BLaER1 (cell line): Measurements from ENCODE around the gene CPNE1.
A peak's percentile ranks its signal among the peaks of the same experiment; 100 is the strongest.
"Not testable (repeated sequence)": the region's sequence is repeated elsewhere in the genome, so short reads cannot be mapped to it uniquely, and the experiment has no call there.

Experiments
- H3K27ac ChIP-seq: shearing (Covaris generic); formaldehyde crosslinking; 2 replicates; pipeline ENCODE4 v1.8.1; 2022
- H3K27me3 ChIP-seq: shearing (Covaris generic); formaldehyde crosslinking; 2 replicates; pipeline ENCODE4 v1.8.1; 2022
- H3K36me3 ChIP-seq: shearing (Covaris generic); formaldehyde crosslinking; 2 replicates; pipeline ENCODE4 v1.8.1; 2022
- H3K4me1 ChIP-seq: shearing (Covaris generic); formaldehyde crosslinking; 2 replicates; pipeline ENCODE4 v1.8.1; 2022
- H3K4me2 ChIP-seq: shearing (Covaris generic); formaldehyde crosslinking; 2 replicates; pipeline ENCODE4 v1.8.1; 2022
- H3K4me3 ChIP-seq: shearing (Covaris generic); formaldehyde crosslinking; 2 replicates; pipeline ENCODE4 v1.8.1; 2022
- H3K9ac ChIP-seq: shearing (Covaris generic); formaldehyde crosslinking; 2 replicates; pipeline ENCODE4 v1.8.1; 2022
- H3K9me3 ChIP-seq: shearing (Covaris generic); formaldehyde crosslinking; 2 replicates; pipeline ENCODE4 v1.8.1; 2022
- H4K20me1 ChIP-seq: shearing (Covaris generic); formaldehyde crosslinking; 2 replicates; pipeline ENCODE4 v1.8.1; 2022
- Cebpa-rat ChIP-seq: shearing (Covaris generic); IDR thresholded peaks from 2 replicates; pipeline ENCODE4 v1.8.1; 2022

The CPNE1 gene

DNA sequence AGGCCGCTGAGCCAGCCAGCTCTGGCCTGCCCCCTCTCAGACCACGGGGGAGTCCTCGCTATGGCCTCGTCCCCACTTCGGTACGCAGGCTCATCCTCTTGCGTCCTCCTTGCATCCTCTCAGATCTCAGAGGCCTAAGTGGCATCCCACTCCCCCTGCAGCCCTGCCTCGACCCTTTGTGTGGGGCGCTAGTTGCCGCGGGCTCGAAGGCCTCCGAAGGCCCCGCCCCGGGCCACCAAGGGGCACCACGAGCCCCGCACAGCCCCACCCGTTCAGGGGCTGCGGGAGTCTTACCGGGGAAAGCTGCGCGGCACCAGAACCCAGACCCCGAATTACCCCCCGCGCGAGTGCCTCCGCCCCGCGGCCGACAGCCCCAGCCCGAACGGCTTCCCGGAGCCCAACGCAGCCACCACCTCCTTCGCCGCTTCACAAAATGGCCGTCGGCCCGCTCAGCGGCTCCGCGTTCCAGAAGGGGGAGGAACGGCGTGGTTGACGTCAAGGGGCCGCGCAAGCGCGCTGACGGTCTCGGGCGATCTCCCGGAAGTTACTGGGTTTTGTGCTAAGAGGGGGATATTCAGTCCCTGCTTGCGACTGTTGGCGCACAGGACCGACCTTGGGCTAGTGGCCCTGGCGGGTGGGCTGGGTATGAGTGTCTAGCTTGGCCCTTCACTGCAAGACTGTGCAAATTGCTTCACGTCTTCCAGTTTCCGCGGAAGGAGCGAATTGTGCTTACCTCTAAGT is at the start of gene CPNE1, which contains the start of gene RBM12:
TSS of gene CPNE1 (minus strand) at position 435 of the 741 bp plus-strand sequence. CDS start 31,977 bp downstream, outside the sequence.
TSS of gene RBM12 (minus strand) at position 435 of the 741 bp plus-strand sequence. CDS start 9,578 bp downstream, outside the sequence.
- no peak for TF ChIP-seq Cebpa-rat
- H3K27ac ChIP-seq, result peak within 1 kb of the TSS; percentile 99

GRCh38 chr20:35714127-35714526 is 49.4 kb upstream of the CPNE1 start:
- Histone ChIP-seq H3K36me3 (peaks cover 97% of the 10 kb centered on the region), H3K4me3 (no peak overlapping the region), H3K4me1 (peaks cover 30% of the 10 kb centered on the region), H3K9me3 (no peaks in the 10 kb centered on the region), H3K27me3 (no peaks in the 10 kb centered on the region), H3K27ac (no peak overlapping the region), H4K20me1 (peaks cover 100% of the 10 kb centered on the region), H3K4me2 (no peak overlapping the region), H3K9ac (no peak overlapping the region)
- no peak for TF ChIP-seq Cebpa-rat

More for the DNA sequence above, at the start of gene CPNE1, which contains the start of gene RBM12:
- peak within 1 kb of the TSS; percentile 98 for H3K9ac ChIP-seq
- H3K4me3 ChIP-seq, result peak within 1 kb of the TSS; percentile 76
- peak within 1 kb of the TSS; percentile 95 for H3K4me2 ChIP-seq
- H3K36me3 ChIP-seq, result peaks cover 31% of the 10 kb centered on the region
- H3K4me1 ChIP-seq, result peaks cover 43% of the 10 kb centered on the region
- no peaks in the 10 kb centered on the region; the same call in 1 of the 2 replicates for H3K9me3 ChIP-seq
- no peaks in the 10 kb centered on the region for H3K27me3 ChIP-seq
- H4K20me1 ChIP-seq, result peaks cover 48% of the 10 kb centered on the region

- H3K4me3 ChIP-seq, H3K9me3 ChIP-seq, H3K27me3 ChIP-seq, H3K27ac ChIP-seq, H3K4me2 ChIP-seq, H3K9ac ChIP-seq: not testable (repeated sequence)
- TF ChIP-seq Cebpa-rat, result 0 out of 2 replicates have a peak, but pooled peaks have one; percentile 8
- peaks cover 97% of the 10 kb centered on the region for H3K36me3 ChIP-seq
- peaks cover 30% of the 10 kb centered on the region for H3K4me1 ChIP-seq
- peaks cover 100% of the 10 kb centered on the region for H4K20me1 ChIP-seq
Measured at GRCh38 chr20:35713120-35713519, 48.4 kb upstream of the CPNE1 start.

GRCh38 chr20:35711588-35712209 is 47.0 kb upstream of the CPNE1 start:
- no peak overlapping the region for H3K4me2 ChIP-seq
- H3K27ac ChIP-seq, result no peak overlapping the region
- H3K9me3 ChIP-seq, result no peaks in the 10 kb centered on the region
- H4K20me1 ChIP-seq, result peaks cover 100% of the 10 kb centered on the region
- H3K4me1 ChIP-seq, result peaks cover 30% of the 10 kb centered on the region
- H3K4me3 ChIP-seq, result no peak overlapping the region
- no peak for TF ChIP-seq Cebpa-rat
- no peaks in the 10 kb centered on the region for H3K27me3 ChIP-seq
- no peak overlapping the region for H3K9ac ChIP-seq
- peaks cover 97% of the 10 kb centered on the region for H3K36me3 ChIP-seq

- Histone ChIP-seq H3K4me3 (no peak overlapping the region), H3K36me3 (peaks cover 97% of the 10 kb centered on the region), H3K4me1 (peaks cover 26% of the 10 kb centered on the region), H3K9ac (no peak overlapping the region), H3K27ac (no peak overlapping the region), H3K27me3 (no peaks in the 10 kb centered on the region), H3K4me2 (no peak overlapping the region), H4K20me1 (peaks cover 100% of the 10 kb centered on the region), H3K9me3 (no peaks in the 10 kb centered on the region)
- TF ChIP-seq Cebpa-rat, result no peak
Measured at GRCh38 chr20:35710884-35711587, 46.3 kb upstream of the CPNE1 start.

GRCh38 chr20:35710039-35710438 is 45.3 kb upstream of the CPNE1 start:
- Histone ChIP-seq H4K20me1 (peaks cover 100% of the 10 kb centered on the region), H3K27ac (no peak overlapping the region), H3K9me3 (no peaks in the 10 kb centered on the region), H3K36me3 (peaks cover 97% of the 10 kb centered on the region), H3K9ac (no peak overlapping the region), H3K4me3 (no peak overlapping the region), H3K4me2 (no peak overlapping the region), H3K4me1 (peaks cover 16% of the 10 kb centered on the region), H3K27me3 (no peaks in the 10 kb centered on the region)
- no peak for TF ChIP-seq Cebpa-rat

DNA sequence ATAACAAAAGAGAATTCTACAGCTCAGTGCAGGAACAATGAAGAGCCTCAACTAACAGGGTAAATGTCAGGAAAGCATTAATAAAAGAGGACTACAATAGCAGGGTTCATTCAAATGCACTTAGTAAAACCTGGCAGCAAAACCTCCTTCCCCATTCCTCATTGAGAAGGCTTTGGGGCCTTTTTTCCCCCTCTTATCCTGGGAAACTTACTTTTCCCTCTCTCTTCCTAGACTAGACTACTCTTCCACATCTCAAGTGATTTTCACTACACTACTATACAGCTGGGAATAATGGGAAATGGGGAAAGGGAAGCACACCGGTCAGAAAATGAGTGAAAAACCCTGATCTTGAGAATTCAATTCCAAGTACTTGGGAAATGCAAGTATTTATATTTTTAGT is 44.6 kb upstream of the CPNE1 start:
- Histone ChIP-seq H3K27ac (no peak overlapping the region), H3K9ac (no peak overlapping the region), H3K36me3 (peaks cover 97% of the 10 kb centered on the region), H3K27me3 (no peaks in the 10 kb centered on the region), H3K4me1 (peaks cover 8% of the 10 kb centered on the region), H3K9me3 (no peaks in the 10 kb centered on the region), H4K20me1 (peaks cover 100% of the 10 kb centered on the region), H3K4me3 (no peak overlapping the region), H3K4me2 (no peak overlapping the region)
- no peak for TF ChIP-seq Cebpa-rat

DNA sequence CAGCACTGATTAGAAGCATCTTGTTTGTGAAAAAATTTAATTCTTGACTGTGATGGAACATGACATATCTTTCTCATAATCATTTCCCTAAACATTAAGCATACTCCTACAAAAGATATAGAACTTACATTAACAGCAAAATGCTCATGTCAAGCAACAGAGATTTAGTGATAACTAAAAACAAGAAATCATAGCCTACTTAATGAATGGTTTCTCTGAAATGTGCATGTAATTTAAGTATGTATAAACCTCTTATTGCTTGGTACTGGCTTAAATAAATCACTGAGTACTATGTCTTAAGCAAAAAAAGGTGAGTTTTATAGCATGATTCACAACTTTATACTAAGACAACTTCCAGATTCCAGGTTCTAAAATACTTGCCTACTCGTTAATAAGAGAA is 43.8 kb upstream of the CPNE1 start:
- Histone ChIP-seq H3K27me3 (no peaks in the 10 kb centered on the region), H3K27ac (no peak overlapping the region), H3K36me3 (peaks cover 97% of the 10 kb centered on the region), H3K4me2 (no peak overlapping the region), H3K4me1 (peaks cover under 1% of the 10 kb centered on the region; the same call in 1 of the 2 replicates), H3K9ac (no peak overlapping the region), H3K9me3 (no peaks in the 10 kb centered on the region), H3K4me3 (no peak overlapping the region), H4K20me1 (peaks cover 100% of the 10 kb centered on the region)
- TF ChIP-seq Cebpa-rat, result no peak

DNA sequence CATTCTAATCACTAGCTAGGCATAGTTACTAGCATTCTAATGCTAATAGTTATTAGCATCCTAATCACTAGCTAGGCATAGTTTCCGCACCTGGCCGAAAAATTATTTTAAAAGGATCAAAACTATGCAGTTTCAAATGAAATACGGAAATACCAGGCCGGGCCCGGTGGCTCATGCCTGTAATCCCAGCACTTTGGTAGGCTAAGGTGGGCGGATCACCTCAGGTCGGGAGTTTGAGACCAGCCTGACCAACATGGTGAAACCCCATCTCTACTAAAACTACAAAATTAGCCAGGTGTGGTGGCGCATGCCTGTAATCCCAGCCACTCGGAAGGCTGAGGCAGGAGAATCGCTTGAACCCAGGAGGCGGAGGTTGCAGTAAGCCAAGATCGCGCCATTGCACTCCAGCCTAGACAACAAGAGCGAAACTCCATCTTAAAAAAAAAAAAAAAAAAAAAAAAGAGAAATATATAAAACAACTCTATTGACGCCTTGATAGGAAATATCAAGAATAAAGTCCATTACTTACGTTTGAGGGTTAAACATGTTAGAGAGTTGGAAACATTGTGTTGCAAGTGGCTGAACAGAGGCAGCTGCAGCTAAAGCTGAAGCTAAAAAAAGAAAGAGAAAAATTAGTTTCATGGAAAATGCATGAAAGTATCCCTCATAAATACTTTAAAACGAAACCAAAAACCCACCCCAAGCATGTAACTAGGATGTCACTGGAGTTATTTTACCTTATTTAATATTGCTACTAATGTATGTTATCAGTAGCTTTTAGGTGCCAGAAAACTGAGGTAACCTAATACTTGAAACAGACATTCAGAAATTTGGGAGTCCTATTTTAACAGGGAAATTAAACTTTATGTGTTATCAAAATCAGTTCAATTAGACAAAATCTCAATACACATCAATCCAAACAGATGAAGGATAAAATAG is 42.2 kb upstream of the CPNE1 start:
- not testable (repeated sequence) for H3K9me3 ChIP-seq, H3K4me1 ChIP-seq, H3K4me2 ChIP-seq, H3K4me3 ChIP-seq, H3K27me3 ChIP-seq, H3K9ac ChIP-seq, H3K27ac ChIP-seq
- peaks cover 100% of the 10 kb centered on the region for H4K20me1 ChIP-seq
- H3K36me3 ChIP-seq, result peaks cover 100% of the 10 kb centered on the region

DNA sequence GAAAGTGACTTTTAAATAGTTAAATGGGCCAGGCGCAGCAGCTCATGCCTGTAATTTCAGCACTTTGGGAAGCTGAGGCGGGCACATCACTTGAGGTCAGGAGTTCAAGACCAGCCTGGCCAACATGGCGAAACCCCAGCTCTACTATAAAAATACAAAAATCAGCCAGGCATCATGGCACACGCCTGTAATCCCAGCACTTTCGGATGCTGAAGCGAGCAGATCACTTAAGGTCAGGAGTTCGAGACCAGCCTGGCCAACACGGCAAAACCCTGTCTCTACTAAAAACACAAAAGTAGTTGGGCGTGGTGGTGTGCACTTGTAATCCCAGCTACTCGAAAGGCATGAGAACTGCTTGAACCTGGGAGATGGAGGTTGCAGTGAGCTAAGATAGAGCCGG is 41.2 kb upstream of the CPNE1 start:
- not testable (repeated sequence) for H3K4me1 ChIP-seq, H3K4me3 ChIP-seq, H3K27me3 ChIP-seq, H3K4me2 ChIP-seq, H3K9ac ChIP-seq, H3K9me3 ChIP-seq, H3K27ac ChIP-seq
- Histone ChIP-seq H4K20me1 (peaks cover 100% of the 10 kb centered on the region), H3K36me3 (peaks cover 100% of the 10 kb centered on the region)
